Neuron (in vitro differentiated cells): Measurements from ENCODE around the gene DDX23.

Experiments
- H2AFZ ChIP-seq: one replicate; pipeline ENCODE4 v1.6.1; 2013; ENCODE audit warnings: low read depth, mild to moderate bottlenecking, inconsistent platforms, low read length, moderate library complexity
- H3K27me3 ChIP-seq: one replicate; pipeline ENCODE4 v1.6.1; 2013; ENCODE audit warnings: low read length; ENCODE audit not compliant: insufficient read depth
- H3K36me3 ChIP-seq: one replicate; pipeline ENCODE4 v1.6.1; 2013; ENCODE audit warnings: low read length; ENCODE audit not compliant: insufficient read depth
- H3K4me1 ChIP-seq: one replicate; pipeline ENCODE4 v1.6.1; 2013; ENCODE audit warnings: low read length; ENCODE audit not compliant: insufficient read depth
- H3K4me3 ChIP-seq: 2 replicates; pipeline ENCODE4 v1.5.1; 2013; ENCODE audit warnings: mild to moderate bottlenecking, low read length, moderate library complexity
- H3K9me3 ChIP-seq: one replicate; pipeline ENCODE4 v1.6.1; 2013; ENCODE audit warnings: low read length

Gene DDX23

DNA sequence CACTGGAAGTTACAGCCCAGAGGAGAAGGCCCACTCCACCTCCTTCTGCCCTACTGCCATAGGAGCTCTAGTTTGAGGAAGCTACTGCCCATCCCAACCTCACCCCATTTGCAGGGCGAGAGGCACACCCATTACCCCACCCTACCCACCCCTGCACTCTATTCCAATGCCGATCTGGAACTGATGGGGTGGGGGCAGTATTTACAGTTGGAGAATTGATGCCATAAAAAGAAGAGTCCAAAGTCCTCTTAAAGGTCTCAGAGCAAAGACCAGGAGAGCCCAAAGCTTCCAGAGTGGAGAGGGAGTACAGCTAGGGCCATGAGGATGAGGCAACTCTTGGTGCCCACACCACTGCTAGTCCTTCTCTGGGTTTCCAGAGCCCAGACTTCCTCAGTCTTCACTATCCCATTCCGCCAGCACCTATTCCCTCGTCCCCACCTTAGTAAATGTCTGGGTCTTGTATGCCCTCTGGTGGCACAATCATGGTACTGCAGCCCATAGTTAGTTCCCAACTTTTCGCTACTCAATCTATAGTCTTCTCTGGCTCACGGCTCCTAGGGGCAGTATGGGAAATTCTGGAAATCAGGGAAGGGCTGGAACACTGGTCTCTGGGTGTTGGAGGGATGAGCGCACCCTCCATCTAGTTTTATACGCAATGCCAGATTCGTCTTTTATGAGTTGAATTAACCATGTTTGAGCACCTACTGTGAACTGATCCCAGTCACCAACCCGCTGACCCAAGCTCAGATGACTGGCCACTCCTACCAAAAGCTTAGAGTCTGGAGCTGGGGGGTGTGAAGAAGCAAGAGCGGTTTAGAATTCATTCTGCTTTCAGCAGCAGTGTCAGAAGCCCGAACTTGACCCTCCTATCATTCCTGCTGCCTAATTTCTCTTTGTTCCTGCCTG, 56.2 kb downstream of the DDX23 start:
- no peaks in the 10 kb centered on the region for H3K27me3 ChIP-seq
- no peaks in the 10 kb centered on the region for H3K9me3 ChIP-seq
- H3K36me3 ChIP-seq: no peaks in the 10 kb centered on the region
- no peak overlapping the region for H3K4me3 ChIP-seq
- no peaks in the 10 kb centered on the region for H3K4me1 ChIP-seq
- no peak overlapping the region for H2AFZ ChIP-seq

DNA sequence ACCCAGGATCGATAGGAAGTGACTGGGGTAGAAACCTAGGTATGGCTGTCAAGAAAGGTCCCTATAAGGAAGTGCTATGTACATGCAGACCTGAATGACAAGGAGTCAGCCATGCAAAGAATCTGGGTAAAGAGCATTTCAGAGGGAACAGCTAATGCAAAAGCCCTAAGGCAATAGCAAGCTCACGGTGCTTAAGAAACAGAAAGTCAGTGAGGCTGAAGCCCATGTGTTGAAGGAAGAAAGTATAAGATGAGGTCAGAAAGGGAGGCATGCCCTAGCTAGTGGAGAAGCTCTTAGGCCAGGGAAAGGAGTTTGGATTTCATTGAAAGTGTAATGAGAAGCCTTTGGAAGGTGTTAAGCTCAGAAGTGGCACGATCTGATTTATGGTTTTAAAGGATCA, 57.1 kb downstream of the DDX23 start:
- H3K36me3 ChIP-seq: no peaks in the 10 kb centered on the region
- H3K4me1 ChIP-seq: peaks cover 3% of the 10 kb centered on the region
- no peaks in the 10 kb centered on the region for H3K9me3 ChIP-seq
- no peak overlapping the region for H3K4me3 ChIP-seq
- no peaks in the 10 kb centered on the region for H3K27me3 ChIP-seq
- H2AFZ ChIP-seq: no peak overlapping the region

DNA sequence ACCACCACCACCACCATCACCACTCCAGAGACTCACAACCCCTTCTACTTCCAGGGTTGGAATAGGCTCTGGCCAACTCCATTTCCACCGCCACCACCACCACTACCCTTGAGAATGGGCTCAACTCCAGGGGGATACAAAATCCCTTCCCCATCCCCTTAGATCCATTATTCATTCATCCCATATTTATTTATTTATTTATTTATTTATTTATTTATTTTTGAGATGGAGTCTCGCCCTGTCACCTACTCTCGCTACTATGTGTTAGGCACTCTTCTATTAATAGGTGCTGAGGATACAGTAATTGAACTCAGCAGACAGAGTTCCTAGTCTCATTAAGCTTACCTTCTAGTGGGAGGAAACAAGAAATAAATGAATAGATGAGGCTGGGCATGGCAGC, 58.3 kb downstream of the DDX23 start:
- Histone ChIP-seq H3K4me1 (peaks cover 7% of the 10 kb centered on the region), H3K9me3 (no peaks in the 10 kb centered on the region), H2AFZ (no peak overlapping the region), H3K27me3 (no peaks in the 10 kb centered on the region), H3K4me3 (no peak overlapping the region), H3K36me3 (no peaks in the 10 kb centered on the region)

DNA sequence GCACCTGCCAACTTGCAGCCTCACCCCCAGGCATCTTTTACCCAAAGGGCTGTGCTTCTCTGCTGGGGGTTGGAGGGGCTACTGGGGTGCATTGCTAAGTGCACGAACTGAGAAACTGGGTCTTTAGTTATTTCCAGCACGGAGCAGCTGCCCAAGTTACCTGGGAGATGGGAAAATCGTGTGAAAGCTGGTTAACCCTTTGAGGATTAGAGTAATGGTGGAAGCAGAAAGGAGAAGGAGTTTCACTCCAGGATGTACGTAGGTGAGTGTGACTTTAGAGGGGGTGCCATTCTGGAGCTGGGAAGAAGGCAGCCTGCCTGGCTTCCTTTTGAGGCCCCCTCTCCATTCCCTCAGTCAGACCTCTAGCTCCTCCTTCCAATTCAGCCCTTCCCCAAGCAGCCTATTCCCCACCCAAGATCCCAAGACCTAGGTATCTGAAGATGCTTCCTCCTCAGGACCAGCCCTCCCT, 62.1 kb downstream of the DDX23 start:
- peak overlapping the region; percentile 86 for H2AFZ ChIP-seq
- no peaks in the 10 kb centered on the region for H3K36me3 ChIP-seq
- H3K27me3 ChIP-seq: no peaks in the 10 kb centered on the region
- H3K4me3 ChIP-seq: peak overlapping the region; percentile 86
- H3K4me1 ChIP-seq: peaks cover 22% of the 10 kb centered on the region
- no peaks in the 10 kb centered on the region for H3K9me3 ChIP-seq

GRCh38 chr12:48788854-48789775, 62.8 kb downstream of the DDX23 start, which contains the start of gene ADCY6:
Gene ADCY6, minus strand, starts transcription at chr12:48789089. Its CDS starts 5,655 bp downstream, at chr12:48783434.
- H3K4me1 ChIP-seq: peaks cover 22% of the 10 kb centered on the region
- H3K36me3 ChIP-seq: no peaks in the 10 kb centered on the region
- H3K4me3 ChIP-seq: peak within 1 kb of the TSS; percentile 86
- no peaks in the 10 kb centered on the region for H3K27me3 ChIP-seq
- H2AFZ ChIP-seq: peak within 1 kb of the TSS; percentile 86
- no peaks in the 10 kb centered on the region for H3K9me3 ChIP-seq

- peaks cover 22% of the 10 kb centered on the region for H3K4me1 ChIP-seq
- peaks cover under 1% of the 10 kb centered on the region for H3K36me3 ChIP-seq
- no peaks in the 10 kb centered on the region for H3K27me3 ChIP-seq
- no peaks in the 10 kb centered on the region for H3K9me3 ChIP-seq
- H2AFZ ChIP-seq: peak overlapping the region; percentile 29
- H3K4me3 ChIP-seq: peak overlapping the region; percentile 86
These were observed 63.5 kb downstream of the DDX23 start for GRCh38 chr12:48788524-48788853.

GRCh38 chr12:48787791-48788523, 64.0 kb downstream of the DDX23 start:
- Histone ChIP-seq H3K9me3 (no peaks in the 10 kb centered on the region), H2AFZ (peak overlapping the region; percentile 29), H3K4me3 (peak overlapping the region; percentile 86), H3K36me3 (peaks cover 6% of the 10 kb centered on the region), H3K4me1 (peaks cover 22% of the 10 kb centered on the region), H3K27me3 (no peaks in the 10 kb centered on the region)

DNA sequence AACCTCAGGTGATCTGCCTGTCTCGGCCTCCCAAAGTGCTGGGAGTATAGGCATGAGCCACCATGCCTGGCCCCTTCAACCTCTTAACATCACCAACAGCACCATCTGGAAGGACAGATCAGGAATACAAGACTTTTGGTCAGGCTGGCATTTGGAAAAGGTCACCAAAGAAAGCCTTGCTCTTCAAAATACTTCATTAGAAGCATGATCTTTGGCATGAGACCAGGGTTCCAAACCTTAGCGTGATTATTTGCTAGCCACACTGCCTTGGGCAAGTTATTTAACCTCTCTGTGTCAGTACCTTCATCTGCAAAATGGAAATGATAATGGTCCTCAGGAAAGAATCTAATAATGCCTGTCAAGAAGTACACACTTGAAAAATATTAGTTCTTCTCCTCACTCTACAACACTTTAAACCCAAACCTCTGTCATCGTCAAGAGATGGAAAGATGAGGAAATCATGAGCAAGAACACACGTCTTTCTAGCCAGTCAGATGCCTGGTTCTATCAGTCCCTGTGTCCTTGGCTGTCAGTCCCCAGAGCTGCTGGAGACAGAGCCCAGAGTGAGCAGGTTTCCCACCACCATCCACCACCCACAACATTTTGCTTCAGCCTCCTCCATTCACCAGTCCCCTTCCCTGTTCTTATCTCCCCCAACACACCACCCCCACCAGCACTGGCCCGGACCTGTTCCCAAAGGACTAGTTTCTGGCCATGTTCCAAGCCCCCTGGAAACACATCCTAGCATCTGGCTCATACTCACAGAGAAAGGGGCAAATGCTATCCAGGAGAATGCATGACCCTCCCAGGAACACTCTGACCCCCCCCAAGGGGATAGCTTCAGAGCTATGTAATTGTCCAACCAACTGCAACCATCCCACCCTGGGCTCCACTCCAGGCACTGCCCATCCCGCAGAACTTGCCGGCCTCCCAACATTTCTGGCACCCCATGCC, 65.1 kb downstream of the DDX23 start:
- no peak overlapping the region for H2AFZ ChIP-seq
- no peaks in the 10 kb centered on the region for H3K27me3 ChIP-seq
- H3K4me3 ChIP-seq: peak overlapping the region; percentile 86

GRCh38 chr12:48783432-48783831, 68.5 kb downstream of the DDX23 start:
- no peaks in the 10 kb centered on the region for H3K9me3 ChIP-seq
- H3K4me3 ChIP-seq: no peak overlapping the region
- H3K4me1 ChIP-seq: peaks cover 15% of the 10 kb centered on the region
- H3K27me3 ChIP-seq: no peaks in the 10 kb centered on the region
- H3K36me3 ChIP-seq: peaks cover 17% of the 10 kb centered on the region
- H2AFZ ChIP-seq: no peak overlapping the region

More for the DNA sequence above, 65.1 kb downstream of the DDX23 start:
- peaks cover 14% of the 10 kb centered on the region for H3K36me3 ChIP-seq
- peaks cover 22% of the 10 kb centered on the region for H3K4me1 ChIP-seq
- no peaks in the 10 kb centered on the region for H3K9me3 ChIP-seq

DNA sequence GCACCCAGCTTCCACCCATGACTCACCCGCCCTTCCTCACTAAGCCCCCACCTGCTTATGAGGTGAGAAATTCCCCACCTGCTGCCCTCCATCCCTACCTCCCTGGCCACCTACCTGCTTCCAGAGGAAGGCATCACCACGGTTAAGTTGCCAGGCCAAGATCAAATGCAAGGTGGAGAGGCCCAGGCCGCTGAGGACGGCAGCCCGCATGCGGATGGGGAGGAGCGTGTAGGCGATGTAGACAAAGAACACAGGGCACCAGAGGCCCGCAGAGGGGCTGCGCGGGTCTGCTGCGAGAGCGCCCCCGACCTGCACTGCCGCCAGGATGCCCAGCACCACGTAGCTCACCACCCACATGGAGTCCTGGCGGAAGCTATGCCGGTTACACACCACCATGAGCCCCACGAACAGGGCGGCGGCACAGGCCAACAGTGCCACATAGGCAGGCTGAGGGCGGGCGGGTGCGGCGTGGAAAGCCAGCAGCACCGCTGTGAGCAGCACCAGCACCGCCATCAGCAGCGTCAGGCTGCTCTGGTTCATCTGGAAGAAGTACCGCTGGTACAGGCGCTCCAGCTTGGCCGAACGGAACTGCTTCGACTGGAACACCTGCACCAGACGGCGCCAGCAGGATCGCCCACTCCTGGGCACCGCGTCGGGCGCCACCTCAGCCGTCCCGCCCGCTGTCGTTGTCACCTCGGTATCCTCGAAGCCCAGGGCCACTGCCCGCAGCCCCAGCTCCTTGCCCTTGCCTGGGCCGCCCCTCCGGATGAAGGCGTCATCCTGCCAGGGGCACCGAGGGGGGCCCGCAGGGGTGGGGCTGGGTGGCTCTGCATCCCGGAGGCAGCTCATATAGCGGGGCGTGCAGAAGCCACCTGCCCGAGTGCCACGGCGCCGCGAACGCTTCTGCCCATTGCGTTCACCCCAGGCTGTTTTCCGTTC, 69.2 kb downstream of the DDX23 start:
- no peaks in the 10 kb centered on the region for H3K27me3 ChIP-seq
- H3K9me3 ChIP-seq: no peaks in the 10 kb centered on the region
- no peak overlapping the region for H3K4me3 ChIP-seq
- peaks cover 11% of the 10 kb centered on the region for H3K4me1 ChIP-seq
- no peak overlapping the region for H2AFZ ChIP-seq
- H3K36me3 ChIP-seq: peaks cover 17% of the 10 kb centered on the region

DNA sequence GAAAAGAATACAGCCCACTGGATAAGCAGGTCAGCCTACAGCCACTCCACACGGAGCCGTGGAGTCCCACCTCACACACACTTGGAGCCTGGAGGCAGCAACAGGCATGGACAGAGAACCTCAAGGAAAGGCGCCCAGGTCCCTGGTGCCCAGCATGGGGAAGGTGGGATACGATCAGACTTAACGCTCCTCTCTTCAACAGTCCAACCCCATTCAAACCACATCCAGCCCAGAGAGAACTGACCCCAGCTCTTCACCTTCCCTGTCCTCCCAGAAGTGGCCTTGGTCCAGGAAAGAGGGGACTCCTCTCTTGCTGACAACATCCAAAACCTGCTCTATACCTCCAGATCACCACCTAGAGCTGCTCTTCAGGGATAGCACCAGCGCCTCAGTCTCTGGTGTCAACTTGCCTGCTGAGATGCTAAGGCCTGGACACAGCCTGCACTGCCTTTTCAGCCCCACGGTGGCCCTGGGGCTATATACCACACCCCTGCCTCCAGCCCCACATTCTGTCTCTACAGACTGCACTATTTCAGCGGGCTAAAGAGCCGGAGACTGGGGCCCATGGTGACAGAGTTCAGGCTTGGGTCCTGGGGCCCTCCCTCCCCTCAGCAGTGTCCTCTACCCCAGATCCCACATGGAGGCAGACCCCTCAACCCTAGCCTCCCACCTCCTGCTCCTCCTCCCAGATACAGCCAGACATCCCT, 70.1 kb downstream of the DDX23 start:
- Histone ChIP-seq H3K4me1 (peaks cover 2% of the 10 kb centered on the region), H3K36me3 (peaks cover 23% of the 10 kb centered on the region), H3K27me3 (no peaks in the 10 kb centered on the region), H2AFZ (no peak overlapping the region), H3K4me3 (no peak overlapping the region), H3K9me3 (no peaks in the 10 kb centered on the region)
